CD4-positive, alpha-beta T cell treated with Interleukin-21 for 1 hour (primary cell): Measurements from ENCODE around the gene ADAP1.

Source experiments
- DNase-seq: peaks from one replicate; pipeline ENCODE4 v3.0.0-alpha.2; 2020

ADAP1 gene

GRCh38 chr7:853366-854117 is 100.9 kb downstream of the ADAP1 start:
- no peak for DNase-seq

- DNase-seq = no peak
These were observed 103.3 kb downstream of the ADAP1 start for GRCh38 chr7:851204-851603.

DNA sequence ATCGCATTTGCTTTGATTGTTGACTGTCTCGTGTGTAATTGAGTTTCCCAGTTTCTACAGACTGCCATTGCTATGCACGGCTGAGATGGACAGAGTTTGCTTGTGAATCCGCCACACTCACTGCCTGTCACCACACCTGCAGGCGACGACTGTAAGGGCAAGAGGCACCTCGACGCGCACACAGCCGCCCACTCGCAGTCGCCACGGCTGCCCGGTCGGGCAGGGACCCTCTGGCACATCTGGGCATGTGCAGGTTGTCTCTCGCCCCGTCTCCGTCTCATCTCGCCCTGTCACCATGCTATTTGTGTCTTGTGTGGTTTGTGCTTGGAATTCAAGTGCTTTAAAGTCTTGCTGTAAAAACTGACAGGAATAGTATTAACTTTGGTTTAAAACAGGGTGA is 104.7 kb downstream of the ADAP1 start:
- no peak for DNase-seq

- DNase-seq = no peak
These were observed 105.3 kb downstream of the ADAP1 start for GRCh38 chr7:849145-849544.
